HepG2 (cell line): Measurements from ENCODE around the gene HINT1. TPM values are rescaled to one million over a fixed set of nuclear protein-coding genes. Genes with fewer than 3 reads are reported as not detected.

Experiments
- ATAC-seq: fragments of 200-7000 bp; cut with Tn5 transposase; 3 replicates; pipeline ENCODE4 v1.9.1; 2020; ENCODE audit warnings: mild to moderate bottlenecking, moderate library complexity
- BruUV-seq: library from RNA; stranded (reverse); fragments of 400-500 nt; replicated peaks from 2 replicates; lab custom pipeline; 2021; lab: Mats Ljungman, UMichigan
- CTCF ChIA-PET: fragments of 300-600 bp; formaldehyde crosslinking; extraction: SDS; loops from one replicate; lab custom pipeline; 2021; ENCODE audit warnings: low total read pairs, inconsistent platforms, low intra/inter-chr PET ratio; lab: Yijun Ruan, JAX
- POLR2A ChIA-PET: fragments of 350-600 bp; sonication (Branson Sonifier 250); formaldehyde crosslinking; loops from one replicate; lab custom pipeline; 2020; ENCODE audit warnings: antibody characterized with exemption, inconsistent platforms; lab: Yijun Ruan, JAX
- DNase-seq: peaks from one replicate; pipeline ENCODE4 v3.0.0-alpha.2; 2015; ENCODE audit warnings: low spot score
- FAIRE-seq: peaks from 3 replicates; lab custom pipeline; 2011; peaks lifted over from hg19 to GRCh38; lab: Jason Lieb, UNC
- H2AFZ ChIP-seq: one replicate; pipeline ENCODE4 v1.6.1; 2011; ENCODE audit warnings: low read length, inconsistent platforms
- H3K27ac ChIP-seq: fragments of 300-600 bp; 3 replicates; pipeline ENCODE4 v1.8.0; 2011; ENCODE audit warnings: mixed run types, mild to moderate bottlenecking, mixed read lengths, low read length, inconsistent platforms; ENCODE audit not compliant: insufficient read depth; ENCODE audit errors: extremely low read length
- H3K27me3 ChIP-seq, 2 experiments: fragments of 200-600 bp in 1 of 2; 2 replicates in 1 of 2; 3 replicates in 1 of 2; pipeline versions ENCODE4 v1.6.0 to v1.8.0; 2011; ENCODE audit warnings: low read length in 2 of 2, mild to moderate bottlenecking in 2 of 2, moderate library complexity in 2 of 2, inconsistent platforms in 1 of 2; ENCODE audit not compliant: insufficient read depth in 2 of 2, control insufficient read depth in 1 of 2
- H3K36me3 ChIP-seq, 2 experiments: fragments of 200-600 bp in 1 of 2; replicated peaks in 1 of 2; 2 replicates in 1 of 2; 3 replicates in 1 of 2; pipeline versions ENCODE4 v1.5.1 to v1.8.0; 2011; ENCODE audit warnings: low read length in 2 of 2, inconsistent platforms in 1 of 2; ENCODE audit not compliant: insufficient read depth in 2 of 2, control insufficient read depth in 1 of 2
- H3K4me1 ChIP-seq: 2 replicates; pipeline ENCODE4 v1.5.1; 2012; ENCODE audit warnings: low read length, inconsistent platforms; ENCODE audit not compliant: insufficient read depth
- H3K4me2 ChIP-seq: 2 replicates; pipeline ENCODE4 v1.6.0; 2011; ENCODE audit warnings: low read depth, low read length, inconsistent platforms
- H3K4me3 ChIP-seq, 3 experiments: fragments of 200-600 bp in 1 of 3; sonication (generic), shearing (Covaris generic) in 1 of 3; replicated peaks in 1 of 3; 2 replicates each; pipeline ENCODE4 v1.5.1; 2011 to 2016; ENCODE audit warnings: low read length in 3 of 3, inconsistent platforms in 2 of 3, low read depth in 2 of 3, mild to moderate bottlenecking in 2 of 3, control low read depth in 1 of 3, mixed read lengths in 1 of 3; ENCODE audit not compliant: insufficient read depth in 1 of 3
- H3K79me2 ChIP-seq: one replicate; pipeline ENCODE4 v1.6.1; 2011; ENCODE audit warnings: low read length, inconsistent platforms; ENCODE audit not compliant: insufficient read depth
- H3K9ac ChIP-seq: 2 replicates; pipeline ENCODE4 v1.6.0; 2011; ENCODE audit warnings: mild to moderate bottlenecking, low read depth, low read length, inconsistent platforms; ENCODE audit not compliant: insufficient read depth
- H3K9me3 ChIP-seq: 2 replicates; pipeline ENCODE4 v1.5.1; 2012; ENCODE audit warnings: mild to moderate bottlenecking, low read length
- H4K20me1 ChIP-seq: 2 replicates; pipeline ENCODE4 v1.6.0; 2011; ENCODE audit warnings: inconsistent platforms, mild to moderate bottlenecking, low read length, moderate library complexity; ENCODE audit not compliant: insufficient read depth
- BRD4 ChIP-seq: sonication (generic); formaldehyde crosslinking; IDR thresholded peaks from 2 replicates; pipeline ENCODE4 v1.4.0; 2020; ENCODE audit warnings: missing genetic modification reagents
- CEBPB ChIP-seq: IDR thresholded peaks from 2 replicates; pipeline ENCODE4 v1.6.1; 2011; ENCODE audit warnings: low read depth, low read length, improper control_type of control experiment, borderline replicate concordance
- KAT2B ChIP-seq: fragments of 150-350 bp; IDR thresholded peaks from 2 replicates; pipeline ENCODE4 v1.6.1; 2014; ENCODE audit warnings: low read depth, low read length, borderline replicate concordance
- MAFK ChIP-seq, 2 experiments: IDR thresholded peaks in 1 of 2; conservative IDR thresholded peaks in 1 of 2; 2 replicates each; pipeline ENCODE4 v1.6.1; 2011; ENCODE audit warnings: improper control_type of control experiment in 2 of 2, low read length in 2 of 2
- MYNN ChIP-seq: sonication (generic); formaldehyde crosslinking; IDR thresholded peaks from 2 replicates; pipeline ENCODE4 v1.4.0; 2020; ENCODE audit warnings: mild to moderate bottlenecking, low read depth, missing genetic modification reagents
- RARA ChIP-seq: IDR thresholded peaks from 2 replicates; pipeline ENCODE4 v1.6.1; 2016; ENCODE audit warnings: missing genetic modification reagents, missing compliant biosample characterization
- SOX5 ChIP-seq: IDR thresholded peaks from 2 replicates; pipeline ENCODE4 v1.6.1; 2016; ENCODE audit warnings: borderline replicate concordance
- SOX6 ChIP-seq, 2 experiments: fragments of 450-650 bp in 1 of 2; sonication (generic) in 1 of 2; formaldehyde crosslinking in 1 of 2; IDR thresholded peaks; 2 replicates each; pipeline versions ENCODE4 v1.4.0 to v1.6.1; 2017 to 2020; ENCODE audit warnings: antibody characterized with exemption in 1 of 2, mild to moderate bottlenecking in 1 of 2, missing genetic modification reagents in 1 of 2
- ZNF101 ChIP-seq: sonication (generic); formaldehyde crosslinking; IDR thresholded peaks from 2 replicates; pipeline ENCODE4 v1.4.0; 2020; ENCODE audit warnings: mild to moderate bottlenecking, low read depth, missing genetic modification reagents, borderline replicate concordance
- ZNF367 ChIP-seq: sonication (generic); formaldehyde crosslinking; IDR thresholded peaks from 2 replicates; pipeline ENCODE4 v1.4.0; 2020; ENCODE audit warnings: missing genetic modification reagents, borderline replicate concordance
- ZNF841 ChIP-seq: sonication (generic); formaldehyde crosslinking; IDR thresholded peaks from 2 replicates; pipeline ENCODE4 v1.8.1; 2023; ENCODE audit warnings: missing genetic modification reagents, borderline replicate concordance
- in situ Hi-C: cut with HindIII; loops from 2 replicates; pipeline ENCODE4 v1.10.0; 2017; ENCODE audit warnings: low pct_unique_long_range_greater_than_20kb; ENCODE audit not compliant: extremely low pct_ligation_motif_present
- intact Hi-C: fragments of 100-400 bp; cut with micrococcal nuclease; formaldehyde crosslinking; loops from one replicate; pipeline ENCODE4 v1.10.0; 2022; ENCODE audit not compliant: unreplicated experiment
- polyA plus RNA-seq, 8 experiments: library from polyadenylated mRNA; depleted of rRNA in 3 of 8; stranded (reverse) in 7 of 8; unstranded in 1 of 8; fragments of >200 nt; fragmentation: Illumina TruSeq in 4 of 8; extraction: Trizol in 4 of 8; gene quantifications; 2 replicates each; pipeline versions ENCODE4 v1.2.1 to v1.2.3, GENCODE V29; 2011 to 2016; ENCODE audit warnings: low read depth in 4 of 8, missing spikeins in 1 of 8, mixed read lengths in 1 of 8; ENCODE audit not compliant: insufficient read depth in 1 of 8
- total RNA-seq, 5 experiments: library from RNA; depleted of rRNA; stranded (reverse); fragments of >200 nt; fragmentation: Illumina TruSeq; extraction: Trizol; gene quantifications; 2 replicates each; pipeline ENCODE4 v1.2.3, GENCODE V29; 2016; ENCODE audit warnings: low read depth in 1 of 5
- TF ChIP-seq, protein P1 (sequence below): sonication (generic); formaldehyde crosslinking; IDR thresholded peaks from 2 replicates; pipeline ENCODE4 v1.4.0; 2020; ENCODE audit warnings: missing genetic modification reagents
- TF ChIP-seq, protein P2 (sequence below): sonication (generic); formaldehyde crosslinking; IDR thresholded peaks from 2 replicates; pipeline ENCODE4 v1.9.0; 2021; ENCODE audit warnings: missing genetic modification reagents, borderline replicate concordance
- TF ChIP-seq, protein P3 (sequence below): sonication (generic); formaldehyde crosslinking; IDR thresholded peaks from 2 replicates; pipeline ENCODE4 v1.4.0; 2020; ENCODE audit warnings: mild to moderate bottlenecking, missing genetic modification reagents

The HINT1 gene
- total and polyA plus RNA-seq, 2 of the 13 experiments (the other 11 are each of a cell fraction or from before 2014, with no cell fraction given) = 428 to 997 TPM

DNA sequence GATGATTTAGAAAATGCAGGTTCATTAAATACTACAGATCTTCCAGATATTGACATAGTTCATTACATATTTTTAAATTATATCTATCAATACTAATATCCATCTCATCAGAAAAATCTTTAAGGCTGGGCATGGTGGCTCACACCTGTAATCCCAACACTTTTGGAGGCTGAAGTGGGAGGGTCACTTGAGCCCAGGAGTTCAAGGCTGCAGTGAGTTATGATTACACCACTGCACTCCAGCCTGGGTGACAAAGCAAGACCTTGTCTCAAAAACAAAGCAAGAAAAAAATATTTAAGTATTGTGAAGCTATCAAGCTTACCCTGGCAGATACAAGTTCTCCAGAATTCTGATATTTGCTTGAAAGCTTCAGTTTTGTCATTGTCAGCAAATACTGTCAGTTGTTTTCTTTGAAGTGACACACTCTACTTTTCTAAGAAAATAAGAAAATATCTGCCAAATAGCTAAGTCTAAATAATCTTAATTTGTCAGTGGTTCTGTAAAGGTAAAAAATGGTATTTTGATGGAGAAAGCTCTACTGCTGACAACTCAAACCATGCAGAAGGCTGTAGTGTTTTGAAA is 20.6 kb upstream of the HINT1 start (continued):
- TF ChIP-seq ZNF101 (CRISPR knock-in tag) = no peak
- TF ChIP-seq SOX5 (CRISPR knock-in tag) = peak; percentile 9; the same call in 1 of the 2 replicates
- TF ChIP-seq KAT2B = no peak
- peak; percentile 95 to 97 for TF ChIP-seq MAFK (conservative IDR thresholded peaks at IDR 0.05 in 1 of 2, IDR thresholded peaks at IDR 0.05 in 1 of 2; ENCODE audit: low read length in 2 of 2)
- no peak for TF ChIP-seq ZNF841
- no peak for TF ChIP-seq SOX6 (IDR thresholded peaks at IDR 0.05)
- 0 out of 2 replicates have a peak, but pooled peaks have one; percentile 27 for TF ChIP-seq SOX6 (CRISPR knock-in tag; IDR thresholded peaks at IDR 0.05)

DNA sequence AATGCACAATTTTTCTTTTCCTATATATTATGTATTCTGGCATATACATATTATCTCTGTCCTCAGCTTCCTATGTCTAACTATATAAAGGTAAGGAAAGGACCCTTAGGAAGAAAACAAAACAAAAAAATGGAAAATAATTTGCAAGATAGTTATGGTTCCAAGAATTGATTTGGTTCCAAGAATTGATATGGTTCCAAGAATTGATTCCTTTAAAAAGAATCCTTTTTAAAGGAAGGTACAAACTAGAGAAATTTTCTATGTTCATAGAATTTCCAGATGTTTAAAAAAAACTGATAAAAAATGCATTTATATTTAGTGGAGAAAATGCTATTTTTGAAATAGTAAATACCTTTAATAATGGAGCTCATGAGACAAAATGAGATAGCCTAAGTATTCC is 17.8 kb upstream of the HINT1 start:
- CTCF ChIA-PET = no interaction called here

More for the DNA sequence above, 17.8 kb upstream of the HINT1 start:
- TF ChIP-seq RARA (CRISPR knock-in tag) = no peak
- TF ChIP-seq, protein P1, sequence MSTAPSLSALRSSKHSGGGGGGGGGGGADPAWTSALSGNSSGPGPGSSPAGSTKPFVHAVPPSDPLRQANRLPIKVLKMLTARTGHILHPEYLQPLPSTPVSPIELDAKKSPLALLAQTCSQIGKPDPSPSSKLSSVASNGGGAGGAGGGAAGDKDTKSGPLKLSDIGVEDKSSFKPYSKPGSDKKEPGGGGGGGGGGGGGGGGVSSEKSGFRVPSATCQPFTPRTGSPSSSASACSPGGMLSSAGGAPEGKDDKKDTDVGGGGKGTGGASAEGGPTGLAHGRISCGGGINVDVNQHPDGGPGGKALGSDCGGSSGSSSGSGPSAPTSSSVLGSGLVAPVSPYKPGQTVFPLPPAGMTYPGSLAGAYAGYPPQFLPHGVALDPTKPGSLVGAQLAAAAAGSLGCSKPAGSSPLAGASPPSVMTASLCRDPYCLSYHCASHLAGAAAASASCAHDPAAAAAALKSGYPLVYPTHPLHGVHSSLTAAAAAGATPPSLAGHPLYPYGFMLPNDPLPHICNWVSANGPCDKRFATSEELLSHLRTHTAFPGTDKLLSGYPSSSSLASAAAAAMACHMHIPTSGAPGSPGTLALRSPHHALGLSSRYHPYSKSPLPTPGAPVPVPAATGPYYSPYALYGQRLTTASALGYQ (CRISPR knock-in tag) = no peak
- TF ChIP-seq, protein P2, sequence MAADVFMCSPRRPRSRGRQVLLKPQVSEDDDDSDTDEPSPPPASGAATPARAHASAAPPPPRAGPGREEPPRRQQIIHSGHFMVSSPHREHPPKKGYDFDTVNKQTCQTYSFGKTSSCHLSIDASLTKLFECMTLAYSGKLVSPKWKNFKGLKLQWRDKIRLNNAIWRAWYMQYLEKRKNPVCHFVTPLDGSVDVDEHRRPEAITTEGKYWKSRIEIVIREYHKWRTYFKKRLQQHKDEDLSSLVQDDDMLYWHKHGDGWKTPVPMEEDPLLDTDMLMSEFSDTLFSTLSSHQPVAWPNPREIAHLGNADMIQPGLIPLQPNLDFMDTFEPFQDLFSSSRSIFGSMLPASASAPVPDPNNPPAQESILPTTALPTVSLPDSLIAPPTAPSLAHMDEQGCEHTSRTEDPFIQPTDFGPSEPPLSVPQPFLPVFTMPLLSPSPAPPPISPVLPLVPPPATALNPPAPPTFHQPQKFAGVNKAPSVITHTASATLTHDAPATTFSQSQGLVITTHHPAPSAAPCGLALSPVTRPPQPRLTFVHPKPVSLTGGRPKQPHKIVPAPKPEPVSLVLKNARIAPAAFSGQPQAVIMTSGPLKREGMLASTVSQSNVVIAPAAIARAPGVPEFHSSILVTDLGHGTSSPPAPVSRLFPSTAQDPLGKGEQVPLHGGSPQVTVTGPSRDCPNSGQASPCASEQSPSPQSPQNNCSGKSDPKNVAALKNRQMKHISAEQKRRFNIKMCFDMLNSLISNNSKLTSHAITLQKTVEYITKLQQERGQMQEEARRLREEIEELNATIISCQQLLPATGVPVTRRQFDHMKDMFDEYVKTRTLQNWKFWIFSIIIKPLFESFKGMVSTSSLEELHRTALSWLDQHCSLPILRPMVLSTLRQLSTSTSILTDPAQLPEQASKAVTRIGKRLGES (CRISPR knock-in tag) = no peak
- no peak for TF ChIP-seq BRD4 (CRISPR knock-in tag)
- no peak for TF ChIP-seq MYNN
- no peak for TF ChIP-seq ZNF367 (CRISPR knock-in tag)
- TF ChIP-seq, protein P3, sequence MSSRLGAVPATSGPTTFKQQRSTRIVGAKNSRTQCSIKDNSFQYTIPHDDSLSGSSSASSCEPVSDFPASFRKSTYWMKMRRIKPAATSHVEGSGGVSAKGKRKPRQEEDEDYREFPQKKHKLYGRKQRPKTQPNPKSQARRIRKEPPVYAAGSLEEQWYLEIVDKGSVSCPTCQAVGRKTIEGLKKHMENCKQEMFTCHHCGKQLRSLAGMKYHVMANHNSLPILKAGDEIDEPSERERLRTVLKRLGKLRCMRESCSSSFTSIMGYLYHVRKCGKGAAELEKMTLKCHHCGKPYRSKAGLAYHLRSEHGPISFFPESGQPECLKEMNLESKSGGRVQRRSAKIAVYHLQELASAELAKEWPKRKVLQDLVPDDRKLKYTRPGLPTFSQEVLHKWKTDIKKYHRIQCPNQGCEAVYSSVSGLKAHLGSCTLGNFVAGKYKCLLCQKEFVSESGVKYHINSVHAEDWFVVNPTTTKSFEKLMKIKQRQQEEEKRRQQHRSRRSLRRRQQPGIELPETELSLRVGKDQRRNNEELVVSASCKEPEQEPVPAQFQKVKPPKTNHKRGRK = no peak
- no peak for TF ChIP-seq CEBPB
- BruUV-seq = no TSS peak
- Histone ChIP-seq H3K79me2 (no peaks in the 10 kb centered on the region), H3K27ac (no peak overlapping the region), H4K20me1 (no peaks in the 10 kb centered on the region), H3K4me3 (no peak overlapping the region), H3K27me3 (no peaks in the 10 kb centered on the region), H3K4me1 (peaks cover 12% of the 10 kb centered on the region), H2AFZ (no peak overlapping the region), H3K9me3 (no peaks in the 10 kb centered on the region), H3K9ac (no peak overlapping the region), H3K36me3 (no peaks in the 10 kb centered on the region), H3K4me2 (no peak overlapping the region)
- in situ Hi-C loops = no loop called here
- FAIRE-seq (no peak), ATAC-seq (no peak), DNase-seq (no peak)
- intact Hi-C loops = no loop called here
- POLR2A ChIA-PET = no interaction called here
